IMR-90 (cell line): ENCODE data around the gene IGF1. TPM values are rescaled to one million over a fixed set of nuclear protein-coding genes. Genes with fewer than 3 reads are reported as not detected.

Source experiments
- ATAC-seq: fragments of 200-7000 bp; cut with Tn5 transposase; 2 replicates; pipeline ENCODE4 v1.9.1; 2020; ENCODE audit warnings: low read depth, mild to moderate bottlenecking, moderate library complexity
- BruUV-seq: library from RNA; stranded (reverse); fragments of 400-500 nt; replicated peaks from 2 replicates; lab custom pipeline; 2021; lab: Mats Ljungman, UMichigan
- CTCF ChIA-PET: fragments of 300-600 bp; formaldehyde crosslinking; extraction: SDS; loops from one replicate; lab custom pipeline; 2021; ENCODE audit warnings: antibody characterized with exemption; lab: Yijun Ruan, JAX
- POLR2A ChIA-PET: fragments of 300-600 bp; sonication (Branson Sonifier 250); formaldehyde crosslinking; loops from one replicate; lab custom pipeline; 2022; ENCODE audit warnings: antibody characterized with exemption; ENCODE audit not compliant: unreplicated experiment; lab: Charles Lee
- DNase-seq: peaks from one replicate; pipeline ENCODE4 v3.0.0; 2013
- H2AFZ ChIP-seq: replicated peaks from 2 replicates; pipeline ENCODE3; 2013; ENCODE audit warnings: low read length, mild to moderate bottlenecking; ENCODE audit not compliant: poor library complexity
- H2AK5ac ChIP-seq: 2 replicates; pipeline ENCODE4 v1.6.1; 2013; ENCODE audit warnings: low read depth, low read length, inconsistent platforms
- H2AK9ac ChIP-seq: replicated peaks from 2 replicates; pipeline ENCODE3; 2013; ENCODE audit warnings: mild to moderate bottlenecking, low read depth, low read length, moderate library complexity; ENCODE audit not compliant: poor library complexity
- H2BK120ac ChIP-seq: 2 replicates; pipeline ENCODE4 v1.6.1; 2013; ENCODE audit warnings: low read depth, low read length, inconsistent platforms
- H2BK15ac ChIP-seq: 3 replicates; pipeline ENCODE4 v1.6.1; 2013; ENCODE audit warnings: low read depth, low read length, inconsistent platforms
- H2BK20ac ChIP-seq: 2 replicates; pipeline ENCODE4 v1.6.1; 2013; ENCODE audit warnings: low read depth, mild to moderate bottlenecking, inconsistent platforms, low read length, moderate library complexity
- H2BK5ac ChIP-seq: 2 replicates; pipeline ENCODE4 v1.6.1; 2013; ENCODE audit warnings: mild to moderate bottlenecking, low read depth, low read length, inconsistent platforms; ENCODE audit not compliant: poor library complexity, severe bottlenecking
- H3K14ac ChIP-seq: replicated peaks from 2 replicates; pipeline ENCODE4 v1.6.1; 2013; ENCODE audit warnings: low read depth, low read length, inconsistent platforms
- H3K18ac ChIP-seq: 2 replicates; pipeline ENCODE4 v1.6.1; 2013; ENCODE audit warnings: low read depth, low read length, control low read depth
- H3K23ac ChIP-seq: 2 replicates; pipeline ENCODE4 v1.6.1; 2013; ENCODE audit warnings: low read depth, low read length, inconsistent platforms
- H3K27ac ChIP-seq: 2 replicates; pipeline ENCODE4 v1.5.1; 2013; ENCODE audit warnings: mild to moderate bottlenecking, control low read depth, low read length; ENCODE audit not compliant: insufficient read depth
- H3K27me3 ChIP-seq: 2 replicates; pipeline ENCODE4 v1.6.1; 2013; ENCODE audit warnings: low read length; ENCODE audit not compliant: control insufficient read depth, insufficient read depth
- H3K36me3 ChIP-seq: 2 replicates; pipeline ENCODE4 v1.6.1; 2013; ENCODE audit warnings: low read length, mixed read lengths; ENCODE audit not compliant: control insufficient read depth, insufficient read depth
- H3K4ac ChIP-seq: 2 replicates; pipeline ENCODE4 v1.6.1; 2013; ENCODE audit warnings: low read depth, low read length, inconsistent platforms
- H3K4me1 ChIP-seq: 2 replicates; pipeline ENCODE4 v1.6.1; 2013; ENCODE audit warnings: low read length, mixed read lengths; ENCODE audit not compliant: control insufficient read depth, insufficient read depth
- H3K4me2 ChIP-seq: 2 replicates; pipeline ENCODE4 v1.6.1; 2013; ENCODE audit warnings: low read depth, mild to moderate bottlenecking, control low read depth, low read length, moderate library complexity
- H3K4me3 ChIP-seq: 2 replicates; pipeline ENCODE4 v1.5.1; 2013; ENCODE audit warnings: low read depth, mild to moderate bottlenecking, control low read depth, low read length, moderate library complexity; ENCODE audit not compliant: insufficient read depth
- H3K56ac ChIP-seq: 2 replicates; pipeline ENCODE4 v1.6.1; 2013; ENCODE audit warnings: low read length, inconsistent platforms; ENCODE audit not compliant: insufficient read depth; ENCODE audit errors: extremely low read depth
- H3K79me1 ChIP-seq, 2 experiments: 2 replicates each; pipeline ENCODE4 v1.6.1; 2013; ENCODE audit warnings: low read length in 2 of 2, inconsistent platforms in 1 of 2, low read depth in 1 of 2
- H3K9ac ChIP-seq: 2 replicates; pipeline ENCODE4 v1.6.1; 2013; ENCODE audit warnings: low read depth, low read length, control low read depth
- H3K9me1 ChIP-seq: 2 replicates; pipeline ENCODE4 v1.6.1; 2013; ENCODE audit warnings: low read length, inconsistent platforms; ENCODE audit not compliant: insufficient read depth
- H3K9me3 ChIP-seq: 2 replicates; pipeline ENCODE4 v1.6.1; 2013; ENCODE audit warnings: low read length; ENCODE audit not compliant: control insufficient read depth, insufficient read depth
- H4K20me1 ChIP-seq: 2 replicates; pipeline ENCODE4 v1.6.1; 2013; ENCODE audit warnings: low read length, inconsistent platforms; ENCODE audit not compliant: insufficient read depth
- H4K5ac ChIP-seq: 2 replicates; pipeline ENCODE4 v1.6.1; 2013; ENCODE audit warnings: mild to moderate bottlenecking, low read depth, low read length, control low read depth
- H4K8ac ChIP-seq, 2 experiments: 2 replicates each; pipeline ENCODE4 v1.6.1; 2013; ENCODE audit warnings: low read depth in 2 of 2, low read length in 2 of 2, control low read depth in 1 of 2, inconsistent platforms in 1 of 2
- H4K91ac ChIP-seq: 2 replicates; pipeline ENCODE4 v1.6.1; 2013; ENCODE audit warnings: low read depth, low read length, inconsistent platforms; ENCODE audit not compliant: insufficient read depth
- BHLHE40 ChIP-seq: fragments of 150-350 bp; IDR thresholded peaks from 2 replicates; pipeline ENCODE4 v1.6.1; 2016; ENCODE audit warnings: mild to moderate bottlenecking, low read depth, low read length
- MAFK ChIP-seq: IDR thresholded peaks from 2 replicates; pipeline ENCODE4 v1.6.1; 2012; ENCODE audit warnings: low read depth, low read length, improper control_type of control experiment
- MAZ ChIP-seq: IDR thresholded peaks from 2 replicates; pipeline ENCODE4 v1.6.1; 2012; ENCODE audit warnings: low read depth, mild to moderate bottlenecking, low read length, improper control_type of control experiment, moderate library complexity, borderline replicate concordance
- RAD21 ChIP-seq: IDR thresholded peaks from 2 replicates; pipeline ENCODE4 v1.6.1; 2012; ENCODE audit warnings: low read length, improper control_type of control experiment
- WGBS, 2 experiments: methylation state at CpG; one replicate each; pipeline versions ENCODE4 v1.1.5 to v1.1.7; 2013; ENCODE audit warnings: missing lambda C conversion rate in 2 of 2; ENCODE audit not compliant: insufficient read length in 1 of 2; ENCODE audit errors: extremely low coverage in 2 of 2; 5-methylcytosine and 5-hydroxymethylcytosine counted together
- dilution Hi-C: fragments of 300-500 bp; cut with HindIII; formaldehyde crosslinking; loops from one replicate; pipeline ENCODE4 v1.14.3; 2018; ENCODE audit warnings: low sequenced_read_pairs; ENCODE audit not compliant: unreplicated experiment
- in situ Hi-C: fragments of 300-500 bp; cut with MboI; formaldehyde crosslinking; loops from 3 replicates; pipeline ENCODE4 v1.14.3; 2019; ENCODE audit warnings: low sequenced_read_pairs, inconsistent platforms, mixed read lengths
- intact Hi-C: fragments of 100-400 bp; cut with micrococcal nuclease; formaldehyde crosslinking; loops from 2 replicates; pipeline ENCODE4 v1.10.0; 2022
- polyA plus RNA-seq, 3 experiments: library from polyadenylated mRNA; depleted of rRNA; stranded (reverse); fragments of >200 nt; gene quantifications; 2 replicates each; pipeline ENCODE4 v1.2.3, GENCODE V29; 2012; ENCODE audit warnings: low replicate concordance in 1 of 3
- total RNA-seq: library from RNA; depleted of rRNA; stranded (reverse); fragments of >200 nt; gene quantifications from 2 replicates; pipeline ENCODE4 v1.2.3, GENCODE V29; 2012
- TF ChIP-seq, protein P1 (sequence below): fragments of 150-350 bp; IDR thresholded peaks from 2 replicates; pipeline ENCODE4 v1.6.1; 2016; ENCODE audit warnings: low read depth, mild to moderate bottlenecking, low read length, moderate library complexity, borderline replicate concordance
- TF ChIP-seq, protein P2 (sequence below): fragments of 150-350 bp; IDR thresholded peaks from 2 replicates; pipeline ENCODE4 v1.6.1; 2017; ENCODE audit warnings: mild to moderate bottlenecking, antibody characterized with exemption, low read length, low read depth

Gene IGF1
- total and polyA plus RNA-seq, 2 of the 4 experiments (the other 2 are of a cell fraction) = under 0.01 to 0.12 TPM

DNA sequence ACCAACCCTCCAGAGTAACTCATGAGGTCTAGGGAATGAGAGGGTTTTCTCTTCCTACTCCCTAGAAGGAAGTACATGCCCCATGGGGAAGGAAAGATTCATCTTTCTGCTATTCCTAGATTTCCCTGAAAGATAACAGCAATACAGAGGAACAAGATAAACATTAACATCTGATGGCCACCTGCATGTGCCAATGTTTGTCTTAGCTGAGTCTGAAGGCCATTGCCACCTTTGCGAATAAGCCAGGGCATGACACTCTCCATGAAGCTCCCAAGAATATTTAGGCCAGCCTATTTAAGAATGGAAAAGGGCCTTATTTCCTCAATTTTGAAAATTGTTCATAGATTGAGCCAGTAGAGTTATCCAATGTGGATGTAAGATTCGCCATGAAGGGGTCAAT lies 26.0 kb downstream of the IGF1 start:
- BruUV-seq = no TSS peak
- Histone ChIP-seq H3K27ac (peak overlapping the region; percentile 97; the same call in 1 of the 2 replicates), H2AFZ (no peak overlapping the region), H3K36me3 (no peaks in the 10 kb centered on the region), H3K23ac (no peak overlapping the region), H2BK15ac (no peak overlapping the region; the same call in 2 of the 3 replicates), H3K4me2 (no peak overlapping the region), H4K91ac (no peak overlapping the region), H4K20me1 (no peaks in the 10 kb centered on the region), H3K9me3 (no peaks in the 10 kb centered on the region), H3K14ac (no peak overlapping the region), H3K4ac (no peak overlapping the region), H2BK20ac (no peak overlapping the region), H3K79me1 (no peaks in the 10 kb centered on the region), H3K9ac (no peak overlapping the region), H2AK5ac (no peak overlapping the region), H3K4me1 (peaks cover 8% of the 10 kb centered on the region), H3K18ac (peak overlapping the region; percentile 72), H2AK9ac (no peak overlapping the region), H4K8ac (no peak overlapping the region), H3K27me3 (no peaks in the 10 kb centered on the region), H4K5ac (peak overlapping the region; percentile 56), H3K56ac (no peak overlapping the region), H2BK5ac (peak overlapping the region; percentile 77), H2BK120ac (no peak overlapping the region), H3K4me3 (no peak overlapping the region), H3K9me1 (no peaks in the 10 kb centered on the region)
- dilution Hi-C loops = no loop called here
- ChIA-PET CTCF (interaction anchor here (0.6 kb wide), 1 partner anchor 12 kb away, joined by 3 read pairs; no protein-coding TSS in a partner anchor), POLR2A (no interaction called here)
- intact Hi-C loops = no loop called here
- ATAC-seq = no peak
- in situ Hi-C loops = no loop called here
- DNase-seq = no peak
- 100% methylated on average over 1 of the region's 2 CpGs; no CpG with 5 or more reads in 1 of the 2 experiments for WGBS, 2 experiments
- TF ChIP-seq MAZ (no peak), RAD21 (no peak), MAFK (no peak), BHLHE40 (no peak)
- TF ChIP-seq, protein P1, sequence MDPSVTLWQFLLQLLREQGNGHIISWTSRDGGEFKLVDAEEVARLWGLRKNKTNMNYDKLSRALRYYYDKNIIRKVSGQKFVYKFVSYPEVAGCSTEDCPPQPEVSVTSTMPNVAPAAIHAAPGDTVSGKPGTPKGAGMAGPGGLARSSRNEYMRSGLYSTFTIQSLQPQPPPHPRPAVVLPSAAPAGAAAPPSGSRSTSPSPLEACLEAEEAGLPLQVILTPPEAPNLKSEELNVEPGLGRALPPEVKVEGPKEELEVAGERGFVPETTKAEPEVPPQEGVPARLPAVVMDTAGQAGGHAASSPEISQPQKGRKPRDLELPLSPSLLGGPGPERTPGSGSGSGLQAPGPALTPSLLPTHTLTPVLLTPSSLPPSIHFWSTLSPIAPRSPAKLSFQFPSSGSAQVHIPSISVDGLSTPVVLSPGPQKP = no peak
- TF ChIP-seq, protein P2, sequence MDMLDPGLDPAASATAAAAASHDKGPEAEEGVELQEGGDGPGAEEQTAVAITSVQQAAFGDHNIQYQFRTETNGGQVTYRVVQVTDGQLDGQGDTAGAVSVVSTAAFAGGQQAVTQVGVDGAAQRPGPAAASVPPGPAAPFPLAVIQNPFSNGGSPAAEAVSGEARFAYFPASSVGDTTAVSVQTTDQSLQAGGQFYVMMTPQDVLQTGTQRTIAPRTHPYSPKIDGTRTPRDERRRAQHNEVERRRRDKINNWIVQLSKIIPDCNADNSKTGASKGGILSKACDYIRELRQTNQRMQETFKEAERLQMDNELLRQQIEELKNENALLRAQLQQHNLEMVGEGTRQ = no peak
